ENCODE data around the gene DDX27. TPM values are rescaled to one million over a fixed set of nuclear protein-coding genes. Genes with fewer than 3 reads are reported as not detected.

The DDX27 gene
- total RNA-seq, 1 experiment from 2014 or later = 54.8 TPM

GRCh38 chr20:49281913-49282467, 62.8 kb downstream of the DDX27 start (continued):
- TF ChIP-seq MYBL2 (CRISPR knock-in tag; IDR thresholded peaks at IDR 0.05) (no peak), ATF2 (CRISPR knock-in tag; IDR thresholded peaks at IDR 0.05; ENCODE audit: borderline replicate concordance, low read depth) (no peak), ZNF232 (CRISPR knock-in tag; IDR thresholded peaks at IDR 0.05) (no peak; the same call in 1 of the 2 replicates), CBFB (CRISPR knock-in tag; IDR thresholded peaks at IDR 0.05; ENCODE audit: low read depth) (no peak), RELA (CRISPR knock-in tag; IDR thresholded peaks at IDR 0.05; ENCODE audit: borderline replicate concordance) (no peak), ZNF121 (CRISPR knock-in tag; IDR thresholded peaks at IDR 0.05) (no peak), ZBTB21 (CRISPR knock-in tag; IDR thresholded peaks at IDR 0.05; ENCODE audit: borderline replicate concordance) (no peak), ZNF281 (CRISPR knock-in tag; IDR thresholded peaks at IDR 0.05) (no peak), ZNF416 (CRISPR knock-in tag; IDR thresholded peaks at IDR 0.05) (peak; percentile 72; the same call in 1 of the 2 replicates), ZNF219 (CRISPR knock-in tag; IDR thresholded peaks at IDR 0.05; ENCODE audit: borderline replicate concordance) (no peak), TCF7 (CRISPR knock-in tag; IDR thresholded peaks at IDR 0.05; ENCODE audit: low read depth) (no peak), CTCF (IDR thresholded peaks at IDR 0.05) (no peak), JUN (CRISPR knock-in tag; IDR thresholded peaks at IDR 0.05) (no peak), ZNF425 (CRISPR knock-in tag; conservative IDR thresholded peaks at IDR 0.05) (no peak), NR3C1 (CRISPR knock-in tag; conservative IDR thresholded peaks at IDR 0.05; ENCODE audit: low read depth) (no peak)

GRCh38 chr20:49282584-49283171, 63.5 kb downstream of the DDX27 start:
- Mint-ChIP-seq H3K4me3 (peak overlapping the region; percentile 100), H3K9me3 (peaks cover 3% of the 10 kb centered on the region; the same call in 1 of the 2 replicates), H3K27me3 (ENCODE audit: low read depth) (no peaks in the 10 kb centered on the region; the same call in 1 of the 2 replicates), H3K36me3 (peaks cover 94% of the 10 kb centered on the region), H3K4me1 (peaks cover 76% of the 10 kb centered on the region), H3K27ac (peak overlapping the region; percentile 95)
- ChIA-PET CTCF (interaction anchor here (0.8 to 3.7 kb wide), 2 partner anchors 38 to 66 kb away, joined by 3 to 15 read pairs; no protein-coding TSS in a partner anchor), POLR2A (interaction anchor here (0.6 to 1.3 kb wide), 4 partner anchors 9 to 290 kb away, joined by 3 to 5 read pairs (median 3); no protein-coding TSS in a partner anchor)
- DNase-seq (ENCODE audit: low spot score) = no peak
- no peak for ATAC-seq
- no peak for TF ChIP-seq EMX1 (CRISPR knock-in tag; IDR thresholded peaks at IDR 0.05)
- no peak for TF ChIP-seq AFF4 (CRISPR knock-in tag; IDR thresholded peaks at IDR 0.05; ENCODE audit: borderline replicate concordance)
- no peak for TF ChIP-seq IRF2 (CRISPR knock-in tag; IDR thresholded peaks at IDR 0.05; ENCODE audit: borderline replicate concordance, low read depth)
- TF ChIP-seq NFE2L1 (CRISPR knock-in tag; IDR thresholded peaks at IDR 0.05) = no peak
- TF ChIP-seq E2F1 (CRISPR knock-in tag; IDR thresholded peaks at IDR 0.05) = no peak
- no peak for TF ChIP-seq GTF2I (CRISPR knock-in tag; conservative IDR thresholded peaks at IDR 0.05)
- no peak for TF ChIP-seq ZNF263 (CRISPR knock-in tag; IDR thresholded peaks at IDR 0.05; ENCODE audit: low read depth)
